GM12878 (cell line): ENCODE data around the gene C2CD5. TPM values are rescaled to one million over a fixed set of nuclear protein-coding genes. Genes with fewer than 3 reads are reported as not detected.

Source experiments
- BCLAF1 ChIP-seq: fragments of 450-650 bp; IDR thresholded peaks from 2 replicates; pipeline ENCODE4 v1.6.1; 2017; ENCODE audit warnings: antibody characterized with exemption, mild to moderate bottlenecking, moderate library complexity
- BRCA1 ChIP-seq: IDR thresholded peaks from 2 replicates; pipeline ENCODE4 v1.6.1; 2011; ENCODE audit warnings: low read depth, low read length, improper control_type of control experiment
- CBX5 ChIP-seq: sonication (generic); IDR thresholded peaks from 2 replicates; pipeline ENCODE4 v1.6.1; 2016; ENCODE audit warnings: low read depth, moderate library complexity, mild to moderate bottlenecking, inconsistent platforms
- ELK1 ChIP-seq: IDR thresholded peaks from 2 replicates; pipeline ENCODE4 v1.6.1; 2012; ENCODE audit warnings: low read depth, low read length, improper control_type of control experiment
- GATAD2B ChIP-seq: fragments of 450-650 bp; conservative IDR thresholded peaks from 2 replicates; pipeline ENCODE4 v1.6.1; 2017; ENCODE audit warnings: low read depth, mild to moderate bottlenecking, moderate library complexity
- HCFC1 ChIP-seq: fragments of 150-350 bp; IDR thresholded peaks from 2 replicates; pipeline ENCODE4 v1.6.1; 2014; ENCODE audit warnings: low read length
- IKZF2 ChIP-seq, 2 experiments: fragments of 450-650 bp; IDR thresholded peaks; 2 replicates each; pipeline ENCODE4 v1.6.1; 2017; ENCODE audit warnings: mild to moderate bottlenecking in 2 of 2, moderate library complexity in 2 of 2
- MAX ChIP-seq: IDR thresholded peaks from 2 replicates; pipeline ENCODE4 v1.6.1; 2012; ENCODE audit warnings: low read depth, low read length, improper control_type of control experiment
- MEF2A ChIP-seq: IDR thresholded peaks from 2 replicates; pipeline ENCODE4 v1.6.1; 2011; ENCODE audit warnings: low read depth, mild to moderate bottlenecking, low read length, moderate library complexity; ENCODE audit not compliant: insufficient read depth
- MYB ChIP-seq: fragments of 150-350 bp; IDR thresholded peaks from 2 replicates; pipeline ENCODE4 v1.6.1; 2014; ENCODE audit warnings: mild to moderate bottlenecking, low read depth, low read length, borderline replicate concordance
- NBN ChIP-seq: fragments of 450-650 bp; IDR thresholded peaks from 2 replicates; pipeline ENCODE4 v1.6.1; 2016
- PAX8 ChIP-seq: fragments of 450-650 bp; IDR thresholded peaks from 2 replicates; pipeline ENCODE4 v1.6.1; 2017; ENCODE audit warnings: mild to moderate bottlenecking, moderate library complexity
- SPI1 ChIP-seq: IDR thresholded peaks from 2 replicates; pipeline ENCODE4 v1.6.1; 2011; ENCODE audit warnings: low read depth, mild to moderate bottlenecking, low read length, moderate library complexity, borderline replicate concordance; ENCODE audit not compliant: insufficient read depth
- SUZ12 ChIP-seq: fragments of 200-600 bp; sonication (generic); IDR thresholded peaks from one replicate; pipeline ENCODE4 v1.6.1; 2018; ENCODE audit warnings: antibody characterized with exemption, mild to moderate bottlenecking; ENCODE audit not compliant: unreplicated experiment
- TAF1 ChIP-seq: IDR thresholded peaks from 2 replicates; pipeline ENCODE4 v1.6.1; 2011; ENCODE audit warnings: mild to moderate bottlenecking, low read depth, low read length, borderline replicate concordance
- TCF12 ChIP-seq: IDR thresholded peaks from 2 replicates; pipeline ENCODE4 v1.6.1; 2011; ENCODE audit warnings: low read depth, mild to moderate bottlenecking, low read length
- USF1 ChIP-seq: IDR thresholded peaks from 2 replicates; pipeline ENCODE4 v1.6.1; 2011; ENCODE audit warnings: borderline replicate concordance, low read depth, mild to moderate bottlenecking, moderate library complexity, mixed read lengths, low read length; ENCODE audit not compliant: insufficient read depth; ENCODE audit errors: extremely low read length
- ZBED1 ChIP-seq: IDR thresholded peaks from 2 replicates; pipeline ENCODE4 v1.6.1; 2016; ENCODE audit warnings: borderline replicate concordance
- ZBTB33 ChIP-seq: fragments of 450-650 bp; IDR thresholded peaks from 2 replicates; pipeline ENCODE4 v1.6.1; 2017; ENCODE audit warnings: mild to moderate bottlenecking
- ZBTB4 ChIP-seq: fragments of 450-650 bp; formaldehyde crosslinking; IDR thresholded peaks from 2 replicates; pipeline ENCODE4 v1.4.0; 2022; ENCODE audit warnings: mild to moderate bottlenecking, moderate library complexity
- polyA plus RNA-seq, 11 experiments: library from polyadenylated mRNA; depleted of rRNA in 4 of 11; unstranded in 6 of 11; stranded (reverse) in 5 of 11; fragments of >200 nt; fragmentation: Nextera tagmentation in 4 of 11; fragmentation: Illumina TruSeq in 1 of 11; extraction: Ambion mirVana in 4 of 11; extraction: Trizol in 1 of 11; gene quantifications; 1 replicate in 1 of 11; 2 replicates in 10 of 11; pipeline versions ENCODE4 v1.2.1 to v1.2.3, GENCODE V29; 2011 to 2016; ENCODE audit warnings: inconsistent platforms in 2 of 11, missing spikeins in 2 of 11, low read depth in 1 of 11
- total RNA-seq, 4 experiments: library from RNA; depleted of rRNA in 3 of 4; stranded (reverse); fragments of >200 nt in 3 of 4; fragmentation: Illumina TruSeq in 1 of 4; extraction: Trizol in 1 of 4; gene quantifications; 2 replicates each; pipeline versions ENCODE4 v1.2.1 to v1.2.3, GENCODE V29; 2013 to 2021

The C2CD5 gene
- total and polyA plus RNA-seq, 10 of the 15 experiments (the other 5 are each of a cell fraction or from before 2014, with no cell fraction given) = 7.7 to 55.0 (median 27.0) TPM

GRCh38 chr12:22409377-22410164 is 134.8 kb downstream of the C2CD5 start (continued):
- TF ChIP-seq ZBED1 (peak; percentile 75; the same call in 1 of the 2 replicates), USF1 (no peak), ZBTB33 (no peak), TAF1 (no peak), HCFC1 (no peak), NBN (peak; percentile 73), ELK1 (no peak), MEF2A (no peak), SPI1 (no peak), IKZF2 (IDR thresholded peaks at IDR 0.05) (peak; percentile 71 to 85), MAX (no peak), GATAD2B (no peak), TCF12 (peak; percentile 93), BCLAF1 (no peak), SUZ12 (no peak), BRCA1 (no peak), MYB (peak; percentile 94), CBX5 (peak; percentile 87), PAX8 (no peak), ZBTB4 (CRISPR knock-in tag) (no peak)
